GM19468 (cell line): Measurements from ENCODE around the gene NUB1.

Experiments used
- ATAC-seq: cut with Tn5 transposase; IDR thresholded peaks from one replicate; pipeline ENCODE4 v1.9.1; 2021; ENCODE audit warnings: mild to moderate bottlenecking, moderate library complexity, moderate number of reproducible peaks; ENCODE audit not compliant: unreplicated experiment; ENCODE audit errors: extremely low read depth

The NUB1 gene

GRCh38 chr7:151342102-151342646, 562 bp downstream of the NUB1 start:
- peak; percentile 66 for ATAC-seq

GRCh38 chr7:151342811-151343210, 1.2 kb downstream of the NUB1 start:
- no peak for ATAC-seq

GRCh38 chr7:151343516-151343915, 1.9 kb downstream of the NUB1 start:
- ATAC-seq = no peak

DNA sequence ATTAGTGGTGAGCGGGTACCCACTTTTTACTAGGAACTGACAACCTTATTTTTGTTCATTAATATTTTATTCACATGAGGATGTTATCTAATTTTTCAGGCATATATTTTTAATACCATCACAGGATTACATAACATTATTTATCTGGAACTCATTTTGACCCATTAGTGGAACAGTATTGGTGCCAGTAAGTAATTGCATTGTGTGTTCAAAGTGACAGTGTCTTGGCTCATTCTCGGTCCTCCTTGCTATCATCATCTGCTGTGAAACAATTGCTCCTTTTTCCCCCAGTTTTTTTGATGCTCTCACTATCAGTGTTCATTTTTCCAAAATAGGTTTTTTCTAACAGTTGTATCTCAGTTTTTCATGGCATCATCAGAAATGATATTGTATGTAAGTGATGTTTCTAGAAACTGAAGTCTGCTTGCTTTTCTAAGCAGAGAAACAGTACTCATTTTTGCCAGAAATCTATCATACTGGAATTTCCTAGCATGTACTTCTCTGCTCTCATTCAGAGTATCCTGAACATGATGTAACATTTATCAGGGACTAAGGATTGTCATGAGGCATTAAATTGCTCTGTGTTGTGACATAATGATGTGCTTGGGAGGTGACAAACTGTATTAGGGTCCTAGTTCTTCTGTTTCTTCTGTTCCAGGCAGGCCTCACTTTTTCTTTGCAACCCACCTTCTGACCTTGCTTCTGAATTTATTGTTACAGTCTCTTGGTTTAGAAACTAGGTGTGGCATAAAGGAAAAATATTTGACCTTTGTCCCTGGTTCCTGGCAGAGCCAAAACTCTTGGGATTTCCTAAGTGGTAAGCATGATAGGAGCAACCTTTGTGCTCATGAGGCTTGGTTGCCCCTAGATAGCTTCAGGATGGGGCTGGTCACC, 4.2 kb downstream of the NUB1 start:
- ATAC-seq = no peak

GRCh38 chr7:151346470-151346769, 4.8 kb downstream of the NUB1 start:
- no peak for ATAC-seq

- no peak for ATAC-seq
Measured at GRCh38 chr7:151347200-151347599, 5.6 kb downstream of the NUB1 start.

GRCh38 chr7:151348970-151349369, 7.4 kb downstream of the NUB1 start:
- ATAC-seq = no peak

DNA sequence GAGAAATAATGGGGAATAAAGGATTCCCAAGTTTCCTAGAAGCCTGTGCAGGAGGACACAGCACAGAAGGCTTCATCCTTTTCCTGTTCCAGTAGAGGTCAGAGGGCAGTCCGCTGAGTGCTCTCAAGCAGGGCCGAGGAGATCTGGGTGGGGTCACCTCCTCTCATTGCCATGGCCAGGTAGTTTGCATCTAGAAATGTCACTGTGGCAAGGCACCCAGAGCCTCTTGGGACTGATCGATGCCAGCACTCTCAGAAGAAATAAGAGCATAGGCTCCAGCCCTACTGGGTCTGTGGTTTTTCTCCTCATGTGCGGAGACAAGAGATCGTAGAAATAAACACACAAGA, 7.9 kb downstream of the NUB1 start:
- peak; percentile 43 for ATAC-seq

- no peak for ATAC-seq
Measured at GRCh38 chr7:151351027-151351426, 9.4 kb downstream of the NUB1 start.

- no peak for ATAC-seq
Measured at GRCh38 chr7:151351967-151352366, 10.4 kb downstream of the NUB1 start.

DNA sequence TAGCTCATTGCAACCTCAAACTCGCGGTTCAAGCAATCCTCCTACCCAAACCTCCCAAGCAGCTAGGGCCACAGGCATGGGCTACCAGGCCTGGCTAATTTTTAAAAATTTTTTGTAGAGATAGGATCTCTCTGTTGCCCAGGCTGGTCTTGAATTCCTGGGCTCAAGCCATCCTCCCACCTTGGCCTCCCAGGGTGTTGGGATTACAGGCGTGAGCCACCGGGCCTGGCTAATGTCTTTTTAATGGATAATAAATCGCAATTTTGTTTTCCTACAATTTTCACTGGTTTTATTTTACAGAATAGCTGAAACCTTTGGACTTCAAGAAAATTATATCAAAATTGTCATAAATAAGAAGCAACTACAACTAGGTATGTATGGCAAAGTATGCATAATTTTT, 10.9 kb downstream of the NUB1 start:
- ATAC-seq = no peak

DNA sequence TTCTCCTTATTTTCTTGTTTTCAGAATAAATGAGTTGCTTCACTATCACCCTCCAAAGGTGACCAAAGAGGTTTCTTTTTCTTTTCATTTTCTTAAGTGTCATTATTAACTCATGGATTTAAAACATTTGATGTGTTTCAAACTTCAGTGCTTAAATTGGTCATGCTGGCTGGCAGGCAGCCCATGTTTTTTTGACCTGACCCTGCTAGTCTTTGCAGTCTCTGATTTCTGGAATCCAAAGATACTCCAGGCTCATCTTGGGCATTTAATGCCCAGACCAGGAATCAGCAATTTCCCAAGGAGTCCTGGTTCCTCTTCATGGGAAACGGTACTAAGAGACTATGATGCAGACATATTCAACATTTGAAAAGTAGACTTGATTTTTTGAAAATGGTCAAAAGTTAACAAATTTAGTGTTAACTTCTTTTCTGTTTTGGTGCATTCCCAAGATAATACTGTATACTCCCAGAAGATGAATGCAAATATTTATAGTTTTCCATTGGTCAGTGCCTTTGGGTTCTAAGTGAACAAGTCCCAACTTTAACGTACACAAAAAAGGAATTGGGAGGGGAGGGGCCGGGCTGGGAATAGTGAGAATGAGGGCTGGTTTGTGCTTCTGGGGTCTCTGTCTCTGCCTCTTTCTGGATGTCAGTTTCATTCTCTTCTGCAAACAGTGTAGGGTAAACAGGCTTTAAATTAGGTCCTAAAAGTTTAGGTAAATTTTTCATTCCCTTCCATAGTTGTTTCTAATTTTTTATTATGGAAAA, 19.8 kb downstream of the NUB1 start:
- ATAC-seq = no peak

DNA sequence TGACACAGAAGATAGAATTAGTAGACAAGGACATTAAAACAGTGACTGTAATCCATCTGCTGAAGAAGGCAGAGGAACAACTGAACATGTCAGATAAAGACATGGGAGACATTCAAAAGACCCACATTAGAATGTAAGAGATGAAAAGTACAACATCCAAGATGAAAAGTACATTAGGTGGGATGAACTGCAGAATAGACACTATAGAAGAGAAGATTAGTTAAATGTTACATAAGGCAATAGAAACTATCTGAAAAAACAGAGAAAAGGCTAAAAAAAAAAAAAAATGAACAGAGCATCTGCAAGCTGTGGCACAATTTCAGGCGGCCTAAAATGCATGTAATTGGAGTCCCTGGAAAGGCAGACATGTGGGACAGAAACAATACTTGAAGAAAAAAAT, 21.6 kb downstream of the NUB1 start:
- no peak for ATAC-seq

- ATAC-seq = no peak
Measured at GRCh38 chr7:151366166-151366879, 24.7 kb downstream of the NUB1 start.

DNA sequence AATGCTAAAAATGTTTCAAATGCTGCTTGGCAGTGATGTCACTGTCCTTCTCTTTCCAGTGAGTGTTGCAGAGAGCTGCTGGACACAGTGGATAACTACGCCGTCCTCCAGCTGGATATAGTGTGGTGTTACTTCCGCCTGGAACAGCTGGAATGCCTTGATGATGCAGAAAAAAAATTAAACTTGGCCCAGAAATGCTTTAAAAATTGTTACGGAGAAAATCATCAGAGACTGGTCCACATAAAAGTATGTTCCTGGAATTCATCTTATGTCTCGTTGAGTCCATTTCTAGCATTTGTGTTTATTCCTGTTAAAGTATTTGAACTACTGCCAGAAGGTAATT, 25.2 kb downstream of the NUB1 start:
- no peak for ATAC-seq

- ATAC-seq = no peak
Measured at GRCh38 chr7:151367284-151367683, 25.7 kb downstream of the NUB1 start.

DNA sequence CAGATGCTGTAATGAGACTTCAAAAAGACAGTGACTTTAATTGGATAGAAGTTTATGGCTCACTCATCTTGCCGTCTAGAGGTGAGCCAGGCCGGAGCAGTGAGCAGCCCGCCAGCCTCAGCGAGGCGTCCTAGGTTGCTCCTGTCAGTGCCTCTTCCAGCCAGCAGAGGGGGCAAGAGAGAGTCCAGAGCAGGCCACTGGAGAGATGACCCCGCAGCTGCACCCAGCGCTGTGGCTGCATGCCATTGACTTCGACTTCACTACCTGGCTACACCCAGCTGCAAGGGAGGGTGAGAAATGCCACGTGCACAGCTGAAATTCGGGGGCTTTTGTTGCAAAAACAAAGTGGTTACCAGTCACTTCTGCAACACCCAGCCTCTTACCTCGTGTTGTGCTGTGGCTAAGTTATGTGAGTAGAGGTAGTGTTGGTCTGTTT, 26.5 kb downstream of the NUB1 start:
- peak; percentile 91 for ATAC-seq

DNA sequence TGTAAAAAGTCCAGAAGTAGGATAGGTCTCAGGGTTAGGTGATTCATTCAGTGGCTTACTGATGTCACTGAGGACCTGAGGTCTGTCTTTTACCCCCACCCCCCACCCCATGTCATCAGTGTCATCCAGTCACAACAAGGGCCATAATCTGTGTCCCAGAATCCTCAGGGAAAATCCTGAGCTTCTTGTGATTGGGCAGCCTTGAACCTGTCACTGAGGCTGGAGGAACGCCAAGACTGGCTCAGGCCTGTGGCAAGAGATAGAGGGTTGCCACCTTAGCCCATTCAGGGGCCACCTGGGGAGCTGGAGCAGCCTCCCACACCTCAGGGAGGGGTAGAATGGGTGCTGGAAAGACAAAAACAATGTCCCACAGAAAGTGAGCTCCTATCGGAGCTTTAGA, 29.7 kb downstream of the NUB1 start:
- ATAC-seq = no peak

DNA sequence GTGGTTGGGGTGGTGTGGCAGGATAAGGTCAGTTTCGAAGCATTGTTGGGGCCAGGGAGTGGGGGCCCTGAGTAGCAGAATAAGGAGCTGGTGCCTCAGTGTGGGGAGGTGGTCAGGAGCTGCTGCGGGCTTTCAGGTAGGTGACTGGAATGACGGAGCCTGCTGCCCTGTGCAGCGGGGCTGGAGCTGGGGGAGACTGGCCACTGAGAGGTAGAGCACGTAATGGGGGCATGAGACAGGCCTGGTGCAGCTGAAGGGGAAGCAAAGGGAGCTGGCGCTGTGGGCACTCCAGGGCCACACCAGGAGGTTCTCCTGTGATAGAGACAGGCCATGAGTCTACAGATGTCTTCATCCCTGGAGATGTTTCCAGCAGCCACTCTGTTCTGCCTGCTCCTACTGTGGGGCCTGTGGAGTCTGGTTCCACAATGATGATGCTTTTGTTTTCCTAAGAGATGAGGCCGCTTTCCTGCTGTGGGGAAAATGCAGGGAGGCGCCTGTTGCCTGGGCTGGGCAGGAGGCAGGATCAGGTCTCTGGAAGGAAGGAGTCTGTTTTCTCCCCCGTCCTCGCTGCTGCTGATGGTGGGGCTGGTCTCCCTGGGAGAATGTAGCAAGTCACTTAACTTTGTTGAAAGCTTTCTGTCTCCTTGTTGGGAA, 31.1 kb downstream of the NUB1 start:
- ATAC-seq = no peak

DNA sequence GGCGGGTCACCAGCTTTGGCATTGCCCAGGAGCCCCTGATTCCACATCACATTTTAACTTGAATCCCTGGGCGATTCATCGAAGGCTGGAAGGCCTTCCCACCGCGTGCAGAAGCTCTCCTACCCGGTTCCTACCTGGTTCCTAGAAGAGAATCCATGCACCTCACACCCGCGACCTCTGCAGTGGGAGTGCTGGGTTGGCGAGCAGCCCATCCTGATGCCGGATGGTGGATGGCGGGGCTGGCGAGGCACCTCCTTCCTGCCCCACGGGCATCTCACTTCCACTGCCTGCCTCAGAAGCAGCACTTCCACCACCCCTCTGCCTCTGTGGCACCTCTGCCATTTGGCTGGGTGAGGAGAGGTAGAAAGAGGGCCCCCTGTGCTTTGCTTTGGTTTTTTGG, 32.0 kb downstream of the NUB1 start:
- ATAC-seq = no peak
